Uterus (tissue), 2 donors: ENCODE measurements around the gene ADAM10.

Source experiments
- CTCF ChIP-seq, 4 experiments: fragments of 200-600 bp in 2 of 4; fragments of 450-650 bp in 2 of 4; sonication (generic) in 2 of 4; IDR thresholded peaks; one replicate each; pipeline ENCODE4 v1.5.1; 2016 to 2019; ENCODE audit warnings: antibody characterized with exemption in 4 of 4, mild to moderate bottlenecking in 2 of 4, moderate library complexity in 1 of 4
- POLR2A ChIP-seq, 2 donors: fragments of 450-650 bp; IDR thresholded peaks; one replicate each; pipeline ENCODE4 v1.6.1; 2016; ENCODE audit warnings: antibody characterized with exemption in 2 of 2, mild to moderate bottlenecking in 1 of 2, moderate library complexity in 1 of 2

DNA sequence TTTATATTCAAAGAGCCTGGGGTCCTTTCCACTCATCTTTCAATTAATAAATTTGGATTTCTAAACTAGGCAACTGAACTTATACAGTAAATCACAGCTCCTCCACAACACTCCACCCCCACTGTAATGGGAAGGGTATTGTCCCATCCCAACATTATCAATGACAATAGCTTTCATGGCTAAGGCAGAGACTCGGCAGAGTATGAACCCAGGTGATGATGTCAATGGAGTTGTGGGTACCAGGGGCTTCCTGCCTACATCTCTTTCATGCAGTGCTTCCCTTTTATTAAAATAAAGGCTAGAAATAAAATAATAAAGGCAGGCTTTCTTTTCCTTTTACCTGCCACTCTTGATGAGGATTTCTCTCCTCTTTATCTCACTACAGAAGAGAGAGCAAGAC is 109.5 kb downstream of the ADAM10 start:
- TF ChIP-seq CTCF (IDR thresholded peaks at IDR 0.05) (no peak), POLR2A (IDR thresholded peaks at IDR 0.05) (no peak)
